ENCODE data around the gene AGT. TPM values are rescaled to one million over a fixed set of nuclear protein-coding genes. Genes with fewer than 3 reads are reported as not detected.

The AGT gene
- total RNA-seq, 1 experiment from 2014 or later, result not detected

GRCh38 chr1:230694464-230694863 is 19.5 kb downstream of the AGT start:
- TF ChIP-seq CTCF (conservative IDR thresholded peaks at IDR 0.05) (no peak), EZH2 (IDR thresholded peaks at IDR 0.05; ENCODE audit: low read depth) (no peak)
- ChIA-PET CTCF (interaction anchor here (0.6 kb wide), 1 partner anchor 663 kb away, joined by 6 read pairs; no protein-coding TSS in a partner anchor), POLR2A (ENCODE audit: unreplicated experiment) (no interaction called here)
- BruUV-seq (replicated peaks), result no TSS peak
- no peak for DNase-seq
- Histone ChIP-seq H2AFZ (no peak overlapping the region), H3K27ac (no peak overlapping the region), H3K4me2 (no peak overlapping the region), H3K27me3 (ENCODE audit: insufficient read depth, low read depth) (no peaks in the 10 kb centered on the region), H3K36me3 (ENCODE audit: low read depth) (peaks cover 18% of the 10 kb centered on the region), H3K9me3 (ENCODE audit: insufficient read depth, low read depth) (no peaks in the 10 kb centered on the region), H3K79me2 (ENCODE audit: low read depth) (no peaks in the 10 kb centered on the region), H3F3A (ENCODE audit: insufficient read depth, low read depth) (no peaks in the 10 kb centered on the region), H3K9me2 (ENCODE audit: insufficient read depth) (no peaks in the 10 kb centered on the region), H4K20me1 (ENCODE audit: insufficient read depth) (no peaks in the 10 kb centered on the region), H3K4me1 (replicated peaks; ENCODE audit: insufficient read depth) (no peaks in the 10 kb centered on the region), H3K4me3 (no peak overlapping the region)
- intact Hi-C loops (cut with micrococcal nuclease; ENCODE audit: unreplicated experiment), result no loop called here

DNA sequence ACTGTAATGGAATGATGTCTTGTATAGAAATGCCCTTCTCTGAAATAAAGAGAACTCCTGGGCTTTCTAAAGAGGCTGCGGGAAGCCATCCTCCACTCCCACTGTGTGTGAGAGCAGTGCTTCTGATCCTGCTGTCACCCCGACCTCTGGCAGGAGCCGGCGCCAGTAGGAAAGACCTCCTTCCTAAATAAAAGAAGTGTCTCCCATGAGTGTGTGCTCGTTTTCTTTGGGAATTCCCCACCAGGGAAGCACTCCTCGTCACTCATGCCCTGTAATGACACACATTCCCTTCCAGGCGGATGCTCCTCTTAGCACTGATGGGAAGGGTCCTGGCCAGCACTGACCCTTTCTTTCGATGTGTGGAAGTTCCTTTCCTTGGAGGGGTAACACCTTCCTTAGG is 20.1 kb downstream of the AGT start:
- H3K79me2 ChIP-seq (ENCODE audit: low read depth), result no peaks in the 10 kb centered on the region
- H2AFZ ChIP-seq, result no peak overlapping the region
- H3K27me3 ChIP-seq (ENCODE audit: insufficient read depth, low read depth), result no peaks in the 10 kb centered on the region
- ChIA-PET POLR2A (ENCODE audit: unreplicated experiment) (no interaction called here), CTCF (no interaction called here)
- no peak overlapping the region for H3K27ac ChIP-seq
- H3K4me2 ChIP-seq, result no peak overlapping the region
- H3K4me1 ChIP-seq (replicated peaks; ENCODE audit: insufficient read depth), result no peaks in the 10 kb centered on the region
- BruUV-seq (replicated peaks), result no TSS peak
- H4K20me1 ChIP-seq (ENCODE audit: insufficient read depth), result no peaks in the 10 kb centered on the region
- H3K36me3 ChIP-seq (ENCODE audit: low read depth), result peaks cover 18% of the 10 kb centered on the region
- no peak for DNase-seq
- no peak overlapping the region for H3K4me3 ChIP-seq
- intact Hi-C loops (cut with micrococcal nuclease; ENCODE audit: unreplicated experiment), result no loop called here
- no peaks in the 10 kb centered on the region for H3F3A ChIP-seq (ENCODE audit: insufficient read depth, low read depth)
- TF ChIP-seq CTCF (conservative IDR thresholded peaks at IDR 0.05) (no peak), EZH2 (IDR thresholded peaks at IDR 0.05; ENCODE audit: low read depth) (no peak)
- no peaks in the 10 kb centered on the region for H3K9me3 ChIP-seq (ENCODE audit: insufficient read depth, low read depth)
- H3K9me2 ChIP-seq (ENCODE audit: insufficient read depth), result no peaks in the 10 kb centered on the region

GRCh38 chr1:230693221-230693620 is 20.7 kb downstream of the AGT start:
- Histone ChIP-seq H3K9me2 (ENCODE audit: insufficient read depth) (no peaks in the 10 kb centered on the region), H3K27me3 (ENCODE audit: insufficient read depth, low read depth) (no peaks in the 10 kb centered on the region), H3K4me2 (no peak overlapping the region), H3K36me3 (ENCODE audit: low read depth) (peaks cover 20% of the 10 kb centered on the region), H3K4me3 (no peak overlapping the region), H2AFZ (no peak overlapping the region), H4K20me1 (ENCODE audit: insufficient read depth) (no peaks in the 10 kb centered on the region), H3K79me2 (ENCODE audit: low read depth) (no peaks in the 10 kb centered on the region), H3F3A (ENCODE audit: insufficient read depth, low read depth) (no peaks in the 10 kb centered on the region), H3K9me3 (ENCODE audit: insufficient read depth, low read depth) (no peaks in the 10 kb centered on the region), H3K4me1 (replicated peaks; ENCODE audit: insufficient read depth) (no peaks in the 10 kb centered on the region), H3K27ac (no peak overlapping the region)
- no TSS peak for BruUV-seq (replicated peaks)
- DNase-seq, result no peak
- intact Hi-C loops (cut with micrococcal nuclease; ENCODE audit: unreplicated experiment), result no loop called here
- TF ChIP-seq EZH2 (IDR thresholded peaks at IDR 0.05; ENCODE audit: low read depth), result no peak
- TF ChIP-seq CTCF (conservative IDR thresholded peaks at IDR 0.05), result no peak
- POLR2A ChIA-PET (ENCODE audit: unreplicated experiment), result no interaction called here
- CTCF ChIA-PET, result no interaction called here

Data from PC-9 (cell line).